Neural cell (in vitro differentiated cells): ENCODE data around the gene WHAMM. TPM values are rescaled to one million over a fixed set of nuclear protein-coding genes. Genes with fewer than 3 reads are reported as not detected.

ENCODE experiments used
- H2AFZ ChIP-seq: fragments of 200-600, 300-800 bp; sonication (generic), shearing (Covaris generic); 2 replicates; pipeline ENCODE4 v1.6.0; 2014; ENCODE audit warnings: low read depth, mild to moderate bottlenecking, antibody characterized with exemption, low read length, moderate library complexity
- H3F3A ChIP-seq: fragments of 200-600 bp; shearing (Covaris generic); 2 replicates; pipeline ENCODE4 v1.6.1; 2016; ENCODE audit warnings: mild to moderate bottlenecking, moderate library complexity, mixed read lengths, antibody characterized with exemption, low read length; ENCODE audit not compliant: insufficient read depth, poor library complexity, severe bottlenecking
- H3K27ac ChIP-seq: fragments of 200-600, 300-800 bp; sonication (generic), shearing (Covaris generic); 2 replicates; pipeline ENCODE4 v1.5.1; 2014; ENCODE audit warnings: mild to moderate bottlenecking, low read length, moderate library complexity
- H3K27me3 ChIP-seq: fragments of 300-800, 200-600 bp; sonication (generic), shearing (Covaris generic); 2 replicates; pipeline ENCODE4 v1.6.0; 2014; ENCODE audit warnings: mild to moderate bottlenecking, low read depth, low read length, moderate library complexity; ENCODE audit not compliant: insufficient read depth
- H3K36me3 ChIP-seq: fragments of 300-800, 200-600 bp; sonication (generic), shearing (Covaris generic); 2 replicates; pipeline ENCODE4 v1.5.1; 2014; ENCODE audit warnings: mild to moderate bottlenecking, antibody characterized with exemption, low read length, moderate library complexity; ENCODE audit not compliant: insufficient read depth
- H3K4me2 ChIP-seq: fragments of 300-800, 200-600 bp; sonication (generic), shearing (Covaris generic); 2 replicates; pipeline ENCODE4 v1.6.0; 2014; ENCODE audit warnings: mild to moderate bottlenecking, low read length
- H3K4me3 ChIP-seq: fragments of 300-800, 200-600 bp; sonication (generic), shearing (Covaris generic); 2 replicates; pipeline ENCODE4 v1.5.1; 2014; ENCODE audit warnings: mild to moderate bottlenecking, low read length, moderate library complexity
- H3K79me2 ChIP-seq: fragments of 200-600 bp; shearing (Covaris generic); replicated peaks from 2 replicates; pipeline ENCODE4 v1.6.0; 2014; ENCODE audit warnings: mild to moderate bottlenecking, low read length, moderate library complexity; ENCODE audit not compliant: insufficient read depth
- H3K9ac ChIP-seq: fragments of 300-800, 200-600 bp; sonication (generic), shearing (Covaris generic); 2 replicates; pipeline ENCODE4 v1.6.1; 2016; ENCODE audit warnings: mild to moderate bottlenecking, low read length, mixed read lengths
- H3K9me2 ChIP-seq: fragments of 200-600 bp; shearing (Covaris generic); 2 replicates; pipeline ENCODE4 v1.6.1; 2016; ENCODE audit warnings: mild to moderate bottlenecking, low read length, mixed read lengths; ENCODE audit not compliant: insufficient read depth
- H3K9me3 ChIP-seq: fragments of 200-600, 300-800 bp; sonication (generic), shearing (Covaris generic); 2 replicates; pipeline ENCODE4 v1.6.1; 2016; ENCODE audit warnings: mild to moderate bottlenecking, mixed run types, low read length, moderate library complexity, mixed read lengths
- H4K20me1 ChIP-seq: fragments of 200-600 bp; shearing (Covaris generic); 2 replicates; pipeline ENCODE4 v1.6.1; 2016; ENCODE audit warnings: mild to moderate bottlenecking, mixed run types; ENCODE audit not compliant: insufficient read depth
- CTCF ChIP-seq: fragments of 450-650 bp; IDR thresholded peaks from 2 replicates; pipeline ENCODE4 v1.5.1; 2014; ENCODE audit warnings: antibody characterized with exemption, mild to moderate bottlenecking, moderate library complexity; ENCODE audit not compliant: poor library complexity, severe bottlenecking
- EP300 ChIP-seq: fragments of 450-650 bp; conservative IDR thresholded peaks from 2 replicates; pipeline ENCODE4 v1.6.1; 2014; ENCODE audit warnings: antibody characterized with exemption, mild to moderate bottlenecking, moderate library complexity; ENCODE audit not compliant: poor library complexity, severe bottlenecking
- EZH2 ChIP-seq: fragments of 200-600, 300-800 bp; shearing (Covaris generic), sonication (generic); IDR thresholded peaks from 2 replicates; pipeline ENCODE4 v1.6.1; 2014; ENCODE audit warnings: antibody characterized with exemption, low read length, borderline replicate concordance, mild to moderate bottlenecking; ENCODE audit not compliant: insufficient read depth, poor library complexity, severe bottlenecking
- MXI1 ChIP-seq: fragments of 450-650 bp; conservative IDR thresholded peaks from 2 replicates; pipeline ENCODE4 v1.6.1; 2014; ENCODE audit warnings: antibody characterized with exemption, mild to moderate bottlenecking; ENCODE audit not compliant: poor library complexity, severe bottlenecking
- POLR2AphosphoS5 ChIP-seq: IDR thresholded peaks from 2 replicates; pipeline ENCODE4 v1.6.1; 2012
- RAD21 ChIP-seq: fragments of 450-650 bp; conservative IDR thresholded peaks from 2 replicates; pipeline ENCODE4 v1.6.1; 2014; ENCODE audit warnings: antibody characterized with exemption, mild to moderate bottlenecking, moderate library complexity
- REST ChIP-seq: IDR thresholded peaks from 2 replicates; pipeline ENCODE4 v1.6.1; 2012; ENCODE audit warnings: borderline replicate concordance
- SMC3 ChIP-seq: fragments of 450-650 bp; conservative IDR thresholded peaks from 2 replicates; pipeline ENCODE4 v1.6.1; 2014; ENCODE audit warnings: antibody characterized with exemption, mild to moderate bottlenecking, moderate library complexity; ENCODE audit not compliant: poor library complexity
- TAF1 ChIP-seq: IDR thresholded peaks from 2 replicates; pipeline ENCODE4 v1.6.1; 2012; ENCODE audit warnings: low read depth
- polyA plus RNA-seq: library from polyadenylated mRNA; depleted of rRNA; stranded (reverse); fragments of >200 nt; gene quantifications from 2 replicates; pipeline ENCODE4 v1.2.3, GENCODE V29; 2014

Gene WHAMM
- polyA plus RNA-seq, 1 donor from 2014 or later, result 2.8 TPM

GRCh38 chr15:82781349-82781748 is 28.1 kb upstream of the WHAMM start:
- Histone ChIP-seq H3K27me3 (no peaks in the 10 kb centered on the region), H3K9me2 (no peaks in the 10 kb centered on the region), H3K4me3 (no peak overlapping the region), H3K79me2 (no peaks in the 10 kb centered on the region), H3K9me3 (no peaks in the 10 kb centered on the region), H4K20me1 (no peaks in the 10 kb centered on the region), H3K36me3 (no peaks in the 10 kb centered on the region), H3K27ac (no peak overlapping the region), H3K4me2 (no peak overlapping the region), H3F3A (no peaks in the 10 kb centered on the region), H2AFZ (no peak overlapping the region), H3K9ac (no peak overlapping the region)
- TF ChIP-seq REST, result no peak
- TF ChIP-seq MXI1, result no peak
- TF ChIP-seq TAF1, result no peak
- no peak for TF ChIP-seq RAD21
- no peak for TF ChIP-seq POLR2AphosphoS5
- no peak for TF ChIP-seq EP300
- TF ChIP-seq EZH2, result no peak
- no peak for TF ChIP-seq SMC3
- TF ChIP-seq CTCF, result no peak

- H3K36me3 ChIP-seq, result no peaks in the 10 kb centered on the region
- no peak overlapping the region for H3K4me3 ChIP-seq
- H4K20me1 ChIP-seq, result no peaks in the 10 kb centered on the region
- TF ChIP-seq EP300 (no peak), REST (no peak), CTCF (no peak), POLR2AphosphoS5 (no peak), MXI1 (no peak), TAF1 (no peak), RAD21 (no peak), SMC3 (no peak), EZH2 (no peak)
- H3K9ac ChIP-seq, result no peak overlapping the region
- H3F3A ChIP-seq, result no peaks in the 10 kb centered on the region
- no peaks in the 10 kb centered on the region for H3K27me3 ChIP-seq
- H3K4me2 ChIP-seq, result no peak overlapping the region
- no peak overlapping the region for H2AFZ ChIP-seq
- H3K27ac ChIP-seq, result no peak overlapping the region
- no peaks in the 10 kb centered on the region for H3K79me2 ChIP-seq
- H3K9me2 ChIP-seq, result no peaks in the 10 kb centered on the region
- no peaks in the 10 kb centered on the region for H3K9me3 ChIP-seq
Measured at GRCh38 chr15:82788496-82788895, 20.9 kb upstream of the WHAMM start.
